GM12878 (cell line): ENCODE results near the gene FGGY. TPM values are rescaled to one million over a fixed set of nuclear protein-coding genes. Genes with fewer than 3 reads are reported as not detected.

ENCODE experiments used
- ATAC-seq: fragments of 200-7000 bp; cut with Tn5 transposase; 3 replicates; pipeline ENCODE4 v1.9.1; 2020; ENCODE audit warnings: mild to moderate bottlenecking, moderate library complexity
- BruUV-seq: library from RNA; stranded (reverse); fragments of 400-500 nt; replicated peaks from 2 replicates; lab custom pipeline; 2021; lab: Mats Ljungman, UMichigan
- CTCF ChIA-PET: fragments of 300-600 bp; sonication (Branson Sonifier 250); formaldehyde crosslinking; extraction: SDS; loops from one replicate; lab custom pipeline; 2021; ENCODE audit warnings: inconsistent platforms; lab: Yijun Ruan, JAX
- POLR2A ChIA-PET: fragments of 350-600 bp; formaldehyde crosslinking; extraction: SDS; loops from one replicate; lab custom pipeline; 2021; ENCODE audit warnings: inconsistent platforms; lab: Charles Lee
- RAD21 ChIA-PET: fragments of 300-600 bp; sonication (Branson Sonifier 250); formaldehyde crosslinking; loops from one replicate; lab custom pipeline; 2023; ENCODE audit warnings: antibody characterized with exemption; ENCODE audit not compliant: unreplicated experiment; lab: Charles Lee
- SMC1A ChIA-PET: fragments of 300-600 bp; sonication (Branson Sonifier 250); formaldehyde crosslinking; loops from one replicate; lab custom pipeline; 2023; ENCODE audit not compliant: unreplicated experiment, uncharacterized antibody; lab: Charles Lee
- DNase-seq: peaks from one replicate; pipeline ENCODE4 v3.0.0-alpha.2; 2011; ENCODE audit warnings: low read depth, low spot score
- FAIRE-seq: peaks from 3 replicates; lab custom pipeline; 2011; peaks lifted over from hg19 to GRCh38; lab: Jason Lieb, UNC
- H2AFZ ChIP-seq: 2 replicates; pipeline ENCODE4 v1.6.0; 2011; ENCODE audit warnings: low read depth, low read length, control low read depth; ENCODE audit not compliant: control insufficient read depth
- H3K27ac ChIP-seq: 2 replicates; pipeline ENCODE4 v1.5.1; 2011; ENCODE audit warnings: control low read depth; ENCODE audit not compliant: control insufficient read depth, insufficient read depth
- H3K27me3 ChIP-seq, 2 experiments: replicated peaks in 1 of 2; 2 replicates each; pipeline versions ENCODE4 v1.6.0 to v1.6.1; 2011; ENCODE audit warnings: low read length in 1 of 2; ENCODE audit not compliant: control insufficient read depth in 2 of 2, insufficient read depth in 2 of 2
- H3K36me3 ChIP-seq, 2 experiments: 2 replicates each; pipeline ENCODE4 v1.5.1; 2011; ENCODE audit warnings: low read length in 1 of 2; ENCODE audit not compliant: control insufficient read depth in 2 of 2, insufficient read depth in 2 of 2
- H3K4me1 ChIP-seq: 2 replicates; pipeline ENCODE4 v1.6.1; 2011; ENCODE audit warnings: mild to moderate bottlenecking, low read length, moderate library complexity, mixed read lengths; ENCODE audit not compliant: control insufficient read depth, insufficient read depth
- H3K4me2 ChIP-seq: 2 replicates; pipeline ENCODE4 v1.6.0; 2011; ENCODE audit warnings: control low read depth; ENCODE audit not compliant: control insufficient read depth, insufficient read depth
- H3K4me3 ChIP-seq: fragments of 200-600 bp; sonication (generic); 2 replicates; pipeline ENCODE4 v1.5.1; 2016
- H3K79me2 ChIP-seq: 2 replicates; pipeline ENCODE4 v1.6.0; 2011; ENCODE audit warnings: low read length; ENCODE audit not compliant: control insufficient read depth, insufficient read depth
- H3K9ac ChIP-seq: 2 replicates; pipeline ENCODE4 v1.8.0; 2011; ENCODE audit warnings: low read length, control low read depth, mixed read lengths; ENCODE audit not compliant: control insufficient read depth, insufficient read depth
- H3K9me3 ChIP-seq: replicated peaks from 3 replicates; pipeline ENCODE4 v1.5.1; 2011; ENCODE audit warnings: mild to moderate bottlenecking, low read length; ENCODE audit not compliant: control insufficient read depth, insufficient read depth
- H4K20me1 ChIP-seq: 2 replicates; pipeline ENCODE4 v1.6.0; 2011; ENCODE audit not compliant: control insufficient read depth, insufficient read depth
- BCL11A ChIP-seq: IDR thresholded peaks from 2 replicates; pipeline ENCODE4 v1.6.1; 2011; ENCODE audit warnings: low read depth, low read length
- FOXM1 ChIP-seq: IDR thresholded peaks from 2 replicates; pipeline ENCODE4 v1.6.1; 2012; ENCODE audit warnings: low read depth, mild to moderate bottlenecking, inconsistent platforms, low read length, moderate library complexity
- GABPA ChIP-seq: IDR thresholded peaks from 2 replicates; pipeline ENCODE4 v1.6.1; 2014; ENCODE audit warnings: antibody characterized with exemption, low read depth, mild to moderate bottlenecking, inconsistent platforms
- IKZF1 ChIP-seq: fragments of 450-650 bp; conservative IDR thresholded peaks from 2 replicates; pipeline ENCODE4 v1.6.1; 2017; ENCODE audit warnings: antibody characterized with exemption, mild to moderate bottlenecking
- IKZF2 ChIP-seq, 2 experiments: fragments of 450-650 bp; IDR thresholded peaks; 2 replicates each; pipeline ENCODE4 v1.6.1; 2017; ENCODE audit warnings: mild to moderate bottlenecking in 2 of 2, moderate library complexity in 2 of 2
- MLLT1 ChIP-seq: fragments of 450-650 bp; IDR thresholded peaks from 2 replicates; pipeline ENCODE4 v1.6.1; 2016; ENCODE audit warnings: mild to moderate bottlenecking
- NR2F1 ChIP-seq: fragments of 450-650 bp; conservative IDR thresholded peaks from 2 replicates; pipeline ENCODE4 v1.6.1; 2017; ENCODE audit warnings: mild to moderate bottlenecking
- PML ChIP-seq: IDR thresholded peaks from 2 replicates; pipeline ENCODE4 v1.6.1; 2012; ENCODE audit warnings: low read length, inconsistent platforms
- RUNX3 ChIP-seq: IDR thresholded peaks from 2 replicates; pipeline ENCODE4 v1.6.1; 2012; ENCODE audit warnings: low read length, inconsistent platforms
- SREBF2 ChIP-seq: IDR thresholded peaks from 2 replicates; pipeline ENCODE4 v1.6.1; 2012; ENCODE audit warnings: mild to moderate bottlenecking, low read length
- WGBS: methylation state at CpG from one replicate; pipeline ENCODE4 v1.1.6; 2016; ENCODE audit warnings: low lambda C conversion rate; ENCODE audit not compliant: insufficient replicate concordance, insufficient coverage; ENCODE audit errors: missing lambda C conversion rate; 5-methylcytosine and 5-hydroxymethylcytosine counted together
- in situ Hi-C: fragments of 300-500 bp; cut with MboI; formaldehyde crosslinking; loops from 9 replicates; pipeline ENCODE4 v1.14.3; 2018; ENCODE audit warnings: mixed read lengths
- intact Hi-C: fragments of 100-400 bp; cut with micrococcal nuclease; formaldehyde crosslinking; loops from one replicate; pipeline ENCODE4 v1.14.2; 2022; ENCODE audit not compliant: unreplicated experiment
- polyA plus RNA-seq, 11 experiments: library from polyadenylated mRNA; depleted of rRNA in 4 of 11; unstranded in 6 of 11; stranded (reverse) in 5 of 11; fragments of >200 nt; fragmentation: Nextera tagmentation in 4 of 11; fragmentation: Illumina TruSeq in 1 of 11; extraction: Ambion mirVana in 4 of 11; extraction: Trizol in 1 of 11; gene quantifications; 1 replicate in 1 of 11; 2 replicates in 10 of 11; pipeline versions ENCODE4 v1.2.1 to v1.2.3, GENCODE V29; 2011 to 2016; ENCODE audit warnings: inconsistent platforms in 2 of 11, missing spikeins in 2 of 11, low read depth in 1 of 11
- total RNA-seq, 4 experiments: library from RNA; depleted of rRNA in 3 of 4; stranded (reverse); fragments of >200 nt in 3 of 4; fragmentation: Illumina TruSeq in 1 of 4; extraction: Trizol in 1 of 4; gene quantifications; 2 replicates each; pipeline versions ENCODE4 v1.2.1 to v1.2.3, GENCODE V29; 2013 to 2021

FGGY gene
- total and polyA plus RNA-seq, 10 of the 15 experiments (the other 5 are each of a cell fraction or from before 2014, with no cell fraction given) = 6.2 to 11.9 (median 7.5) TPM

- Histone ChIP-seq H3K27me3 (no peaks in the 10 kb centered on the region), H3K4me2 (no peak overlapping the region), H3K9me3 (no peaks in the 10 kb centered on the region; the same call in 2 of the 3 replicates), H3K79me2 (no peaks in the 10 kb centered on the region), H4K20me1 (no peaks in the 10 kb centered on the region), H3K27ac (no peak overlapping the region), H3K9ac (no peak overlapping the region), H3K4me1 (no peaks in the 10 kb centered on the region), H3K4me3 (no peak overlapping the region), H3K36me3 (no peaks in the 10 kb centered on the region), H2AFZ (no peak overlapping the region)
- peak; percentile 94 for ATAC-seq
- DNase-seq = no peak
- FAIRE-seq = no peak
- ChIA-PET POLR2A (no interaction called here), RAD21 (no interaction called here), SMC1A (interaction anchor here (0.6 kb wide), 1 partner anchor 9 kb away, joined by 3 read pairs; no protein-coding TSS in a partner anchor), CTCF (no interaction called here)
- no TSS peak for BruUV-seq
- TF ChIP-seq FOXM1 (no peak), SREBF2 (no peak), RUNX3 (peak; percentile 43), BCL11A (0 out of 2 replicates have a peak, but pooled peaks have one; percentile 12), PML (no peak), IKZF2 (IDR thresholded peaks at IDR 0.05) (peak in 1 of 2 experiments; percentile 12; a peak in 1 of 4 replicates), IKZF1 (peak; percentile 39; the same call in 1 of the 2 replicates), MLLT1 (no peak), GABPA (no peak), NR2F1 (peak; percentile 59)
- in situ Hi-C loops (no loop called here), intact Hi-C loops (no loop called here)
- WGBS = 69% methylated on average over 4 of the region's 4 CpGs
These were observed 280.9 kb downstream of the FGGY start for GRCh38 chr1:59577774-59578173.
